ENCODE data around the gene CNST.
"Not testable (repeated sequence)": the region's sequence is repeated elsewhere in the genome, so short reads cannot be mapped to it uniquely, and the experiment has no call there.

The CNST gene

GRCh38 chr1:246631426-246631825, 65.2 kb downstream of the CNST start:
- DNase-seq, result no peak

DNA sequence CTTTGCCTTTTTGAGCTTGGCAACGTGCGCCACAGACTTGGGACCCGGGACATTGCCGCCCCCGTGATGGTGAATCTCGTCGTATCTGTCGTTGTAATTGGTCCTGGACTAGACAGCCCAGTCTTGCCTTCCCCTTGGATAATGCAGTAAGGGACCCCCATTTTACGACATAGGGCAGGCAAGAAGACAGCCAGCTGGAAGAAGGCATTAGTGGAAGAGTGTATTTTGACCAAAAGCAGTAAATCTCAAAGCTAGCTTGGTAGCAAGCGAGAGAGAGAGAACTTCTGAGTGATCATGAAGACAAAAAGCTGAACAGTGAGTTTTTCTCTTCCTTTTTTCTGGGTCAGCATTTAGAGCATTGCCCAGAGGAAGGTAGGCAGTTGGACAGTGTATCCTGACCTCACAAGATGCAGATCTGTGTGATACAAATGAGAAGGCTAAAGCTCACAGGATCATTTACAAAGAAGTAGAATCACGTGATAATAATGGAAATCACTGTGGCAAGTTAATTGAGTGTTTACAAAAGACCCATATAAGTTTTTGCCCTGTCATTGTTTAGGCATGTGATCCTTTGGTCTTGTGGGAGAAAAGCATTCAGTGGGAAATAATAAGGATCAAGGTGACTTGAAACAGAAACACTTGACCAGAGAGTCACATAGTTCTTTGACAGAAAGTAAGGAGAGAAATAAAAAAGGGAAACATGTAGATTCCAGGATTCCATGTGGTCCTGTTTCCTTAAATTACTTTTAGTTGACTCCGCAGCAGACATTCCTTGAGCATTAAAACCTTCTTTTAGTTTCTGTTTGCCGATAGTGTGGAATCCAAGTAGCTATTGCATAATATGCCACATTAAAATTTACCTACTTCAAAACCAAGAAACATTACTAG, 66.3 kb downstream of the CNST start:
- no peak for DNase-seq

- not testable (repeated sequence) for DNase-seq
Measured at GRCh38 chr1:246634659-246635058, 68.4 kb downstream of the CNST start.

- DNase-seq, result no peak
Measured at GRCh38 chr1:246638941-246639655, 72.8 kb downstream of the CNST start.

DNA sequence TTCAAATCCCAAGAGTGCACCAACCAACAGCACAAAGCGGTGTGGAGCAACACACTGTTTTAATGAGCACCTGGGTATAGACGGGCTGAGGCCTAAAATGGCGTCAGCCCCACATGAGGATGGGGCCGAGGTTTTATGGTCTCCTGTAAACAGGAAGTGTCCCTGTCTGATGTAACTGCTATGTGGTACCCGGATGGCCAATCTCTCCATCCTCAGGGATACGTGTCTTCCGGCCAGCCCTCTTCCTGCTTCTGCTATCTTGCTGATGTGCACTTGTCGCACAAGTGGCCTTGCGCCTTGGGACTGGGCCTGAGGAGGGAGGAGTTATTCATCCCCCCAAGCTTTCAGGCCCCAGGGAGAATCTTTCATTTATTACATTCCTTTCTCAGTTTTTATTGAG, 73.5 kb downstream of the CNST start:
- DNase-seq, result no peak

GRCh38 chr1:246640747-246641146, 74.5 kb downstream of the CNST start:
- no peak for DNase-seq

DNA sequence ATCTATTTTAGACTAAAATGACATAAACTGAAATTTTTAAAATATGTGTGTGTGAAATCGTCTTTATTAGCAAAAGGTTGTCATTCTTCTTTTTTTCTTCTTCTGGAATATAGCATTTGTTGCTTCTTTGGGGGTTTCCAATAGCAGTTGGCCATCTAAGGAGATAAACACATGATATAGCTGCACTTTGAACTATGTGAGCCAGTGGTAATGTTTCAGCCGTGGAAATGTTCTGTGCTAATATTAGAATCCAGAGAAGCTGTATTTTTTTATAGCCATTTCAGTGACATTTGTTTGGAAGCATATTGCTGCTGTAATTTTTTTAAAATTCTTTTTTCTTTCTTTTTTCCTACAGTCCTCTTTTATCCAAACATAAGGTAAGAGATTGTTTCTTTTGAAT, 75.1 kb downstream of the CNST start:
- no peak for DNase-seq

DNA sequence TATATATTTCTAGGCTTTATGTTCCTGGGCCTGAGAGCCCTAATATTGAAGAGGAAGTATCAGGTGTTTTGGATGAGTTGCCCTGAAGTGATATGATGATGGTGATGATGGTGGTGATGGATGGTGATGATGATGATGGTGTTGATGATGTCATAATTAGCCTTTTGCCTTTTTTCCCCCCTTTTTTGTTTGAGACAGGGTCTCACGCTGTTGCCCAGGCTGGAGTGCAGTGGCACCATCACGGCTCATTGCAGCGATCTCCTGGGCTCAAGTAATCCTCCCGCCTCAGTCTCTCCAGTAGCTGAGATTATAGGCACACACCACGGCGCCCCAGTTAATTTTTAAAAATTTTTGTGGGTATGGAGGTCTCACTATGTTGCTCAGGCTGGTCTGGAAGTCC, 76.5 kb downstream of the CNST start:
- no peak for DNase-seq

- DNase-seq, result no peak
Measured at GRCh38 chr1:246647113-246647512, 80.9 kb downstream of the CNST start.

DNA sequence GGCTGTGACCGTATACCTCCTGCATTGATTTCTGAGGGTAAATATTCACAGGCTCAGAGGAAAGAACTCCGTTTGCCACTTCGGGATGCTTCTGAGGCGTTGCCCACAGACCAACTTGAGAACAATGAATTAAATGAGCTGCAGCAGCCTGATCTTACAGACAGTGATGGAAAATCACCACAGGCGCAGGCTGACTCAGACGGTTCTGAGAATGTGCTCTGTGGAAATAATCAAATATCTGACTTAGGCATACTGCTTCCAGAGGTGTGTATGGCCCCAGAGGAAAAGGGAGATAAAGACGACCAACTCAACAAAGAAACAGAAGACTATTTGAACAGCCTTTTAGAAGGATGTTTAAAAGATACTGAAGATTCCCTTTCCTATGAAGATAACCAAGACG, 81.3 kb downstream of the CNST start:
- DNase-seq, result no peak

DNA sequence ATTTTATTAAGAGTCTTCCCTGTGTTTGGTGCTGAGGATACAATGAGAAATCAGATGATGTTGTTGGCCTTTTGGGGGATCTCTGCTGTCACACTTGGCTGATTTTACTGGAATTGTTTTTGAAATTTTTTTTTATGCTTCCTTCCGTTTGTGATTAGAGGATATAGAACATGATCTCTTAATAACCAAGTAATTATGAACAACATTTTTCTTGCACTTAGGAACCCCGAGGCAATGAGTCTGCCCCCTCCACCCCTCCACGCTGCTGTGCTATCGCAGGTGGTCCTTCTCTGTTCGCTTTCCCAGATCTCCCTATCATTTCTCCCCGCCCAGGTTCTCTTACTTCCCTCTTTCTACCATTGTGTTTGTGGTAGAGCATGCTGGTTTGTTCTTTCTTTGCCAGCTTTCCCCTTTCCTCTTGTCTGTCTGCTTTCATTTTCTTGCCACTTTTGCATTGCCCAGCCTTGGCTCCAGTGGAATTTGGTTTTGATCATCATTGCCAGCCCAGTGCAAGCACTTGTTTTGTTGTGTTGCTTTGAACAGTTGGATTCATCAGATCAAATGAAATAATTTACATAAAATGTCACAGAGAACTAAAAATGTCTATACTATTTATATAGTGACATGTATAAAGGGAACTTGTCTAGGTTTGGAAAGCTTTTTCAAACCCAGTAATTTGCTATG, 84.9 kb downstream of the CNST start:
- DNase-seq, result no peak

- no peak for DNase-seq
Measured at GRCh38 chr1:246658567-246658966, 92.3 kb downstream of the CNST start.

GRCh38 chr1:246659594-246660140, 93.4 kb downstream of the CNST start:
- no peak for DNase-seq

GRCh38 chr1:246661451-246661850, 95.2 kb downstream of the CNST start:
- no peak for DNase-seq

DNA sequence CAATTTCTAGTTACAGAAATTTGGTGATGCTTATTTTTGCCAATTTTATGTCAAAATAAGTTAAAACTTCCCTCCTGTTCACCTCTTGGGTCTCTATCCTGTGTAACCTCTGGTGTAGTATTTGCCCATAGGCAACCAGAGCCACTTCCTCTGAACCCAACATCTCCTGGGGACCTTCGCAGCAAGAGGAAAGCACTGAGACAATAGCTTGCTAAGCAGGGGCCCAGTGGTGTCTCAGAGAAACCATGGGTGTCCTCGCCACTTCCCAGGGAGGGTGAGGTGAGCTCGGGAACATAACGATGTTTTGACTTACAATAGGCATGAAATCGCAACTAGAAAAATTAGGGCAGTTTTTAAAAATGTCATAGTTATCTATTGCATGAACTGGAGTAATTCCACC, 101.5 kb downstream of the CNST start:
- DNase-seq, result no peak

DNA sequence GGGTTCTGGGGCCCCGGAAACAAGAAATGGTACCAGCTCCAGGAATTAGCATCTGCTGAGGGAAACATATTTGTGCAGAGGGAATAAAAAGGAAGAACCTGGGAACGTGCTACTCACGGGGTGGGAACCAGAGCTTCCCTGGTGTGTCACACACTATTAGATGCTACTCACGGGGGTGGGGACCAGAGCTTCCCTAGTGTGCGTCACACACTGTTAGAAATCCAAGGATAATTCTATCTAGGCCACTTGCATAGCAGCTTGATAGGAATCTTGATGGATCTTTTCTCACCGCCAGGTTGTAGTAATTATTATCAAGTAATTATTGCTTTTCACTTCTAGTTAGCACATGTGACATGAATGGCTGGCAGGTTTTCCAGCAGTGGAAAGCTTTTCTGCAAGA, 103.4 kb downstream of the CNST start:
- DNase-seq, result no peak

DNA sequence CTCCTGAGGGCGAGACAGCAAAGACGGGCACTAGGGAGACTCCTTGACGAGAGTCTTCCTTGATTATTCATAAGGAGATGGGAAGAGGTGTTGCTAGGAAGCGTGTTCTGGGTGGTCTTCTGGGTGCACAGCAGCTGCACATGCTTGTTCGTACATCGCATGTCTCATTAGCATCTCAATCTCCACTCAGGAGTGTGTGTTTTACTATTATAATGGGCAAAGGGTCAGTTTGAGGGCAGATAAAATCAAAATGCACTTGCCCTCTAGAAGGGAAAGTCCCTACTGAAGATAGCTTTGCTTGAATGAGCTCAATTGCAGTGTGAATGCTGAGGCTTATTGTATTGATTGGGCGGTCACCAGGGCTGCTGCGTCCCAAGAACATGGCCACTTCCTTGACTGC, 107.8 kb downstream of the CNST start:
- no peak for DNase-seq

DNA sequence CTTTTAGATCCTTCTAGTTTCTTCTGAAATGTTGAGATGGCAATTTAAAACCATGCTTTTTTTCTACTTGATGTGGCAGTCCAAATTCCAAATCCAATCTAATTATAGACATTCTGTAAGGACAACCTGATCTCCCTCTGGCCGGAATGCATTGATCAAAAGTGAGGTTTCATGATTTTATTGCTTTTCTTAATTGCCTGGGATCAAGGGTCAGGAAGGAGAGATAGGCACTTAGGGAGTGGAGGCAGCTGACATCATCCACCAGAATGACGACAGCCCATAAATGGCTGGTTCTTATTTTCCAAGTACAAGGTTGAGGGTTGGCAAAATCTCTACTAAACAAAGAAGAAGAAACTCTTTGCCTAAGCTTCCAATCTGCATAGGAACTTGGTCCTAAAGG, 111.6 kb downstream of the CNST start:
- no peak for DNase-seq

- DNase-seq, result no peak
Measured at GRCh38 chr1:246678816-246679793, 112.8 kb downstream of the CNST start.

DNA sequence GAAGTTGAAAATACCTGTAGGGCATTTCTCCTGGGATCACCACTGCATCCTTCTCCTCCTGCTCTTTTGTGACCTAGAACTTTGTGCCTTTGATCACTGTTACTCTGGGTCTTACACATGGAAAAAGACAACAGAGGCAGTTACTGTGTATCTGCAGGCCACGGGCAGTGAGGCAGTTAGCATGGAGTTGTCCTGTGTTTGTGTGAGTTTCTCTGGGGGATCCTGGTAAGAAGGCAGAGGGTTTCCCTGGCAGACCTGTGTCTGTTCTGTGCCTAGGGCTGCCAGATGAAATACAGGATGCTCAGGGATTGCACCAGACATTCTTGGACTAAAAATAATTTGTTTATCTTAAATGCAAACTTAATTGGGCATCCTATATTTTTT, 113.5 kb downstream of the CNST start:
- no peak for DNase-seq

- no peak for DNase-seq
Measured at GRCh38 chr1:246680190-246680589, 113.9 kb downstream of the CNST start.

DNA sequence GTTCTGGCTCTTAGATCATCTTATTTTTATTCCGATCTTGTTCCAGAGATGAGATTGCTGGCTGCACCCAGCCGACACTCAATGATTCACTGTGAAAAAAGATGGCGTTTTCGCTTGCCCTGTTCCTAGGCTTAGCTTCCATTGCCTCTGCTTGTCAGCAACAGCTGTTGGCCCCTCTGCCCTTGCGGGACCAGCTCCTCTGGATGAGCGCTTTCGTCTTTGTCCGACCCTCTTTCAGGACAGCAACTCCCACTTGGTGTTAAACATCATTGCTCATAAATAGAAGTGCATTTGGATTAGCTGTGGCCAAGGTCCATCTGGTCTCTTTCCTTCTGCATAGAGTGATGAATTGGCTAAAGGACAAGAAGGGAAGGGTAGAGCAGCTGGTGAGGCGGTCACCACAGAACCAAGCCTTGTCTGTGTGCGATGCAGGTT, 114.5 kb downstream of the CNST start:
- DNase-seq, result no peak

Data from stimulated activated CD4-positive, alpha-beta T cell treated with anti-CD3 and anti-CD28 coated beads, Interleukin-12 subunit alpha, Interleukin-12 subunit beta, amount 100 ng/mL, for 4 hours (primary cell).